LNCAP (cell line): ENCODE measurements around the gene AP1M1.

Experiments
- TF ChIP-seq, protein P1 (sequence below): fragments of 450-650 bp; IDR thresholded peaks from 2 replicates; pipeline ENCODE4 v1.5.1; 2017; ENCODE audit warnings: mild to moderate bottlenecking

The AP1M1 gene

DNA sequence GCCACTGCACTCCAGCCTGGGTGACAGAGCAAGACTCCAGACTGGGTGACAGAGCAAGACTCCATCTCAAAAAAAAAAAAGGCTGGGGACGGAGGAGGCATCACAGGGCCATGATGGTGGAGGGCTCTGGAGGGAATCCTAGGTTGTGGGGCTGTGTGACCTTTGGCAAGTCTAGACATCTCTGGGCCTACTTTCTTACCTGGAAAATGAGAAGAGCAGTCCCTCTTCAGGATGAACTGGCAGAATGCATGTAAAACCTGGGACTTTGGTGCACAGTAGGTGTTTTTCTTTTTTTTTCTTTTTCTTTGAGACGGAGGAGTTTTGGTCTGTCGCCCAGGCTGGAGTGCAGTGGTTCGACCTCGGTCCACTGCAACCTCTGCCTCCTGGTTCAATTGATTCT is 38.1 kb upstream of the AP1M1 start:
- TF ChIP-seq, protein P1, sequence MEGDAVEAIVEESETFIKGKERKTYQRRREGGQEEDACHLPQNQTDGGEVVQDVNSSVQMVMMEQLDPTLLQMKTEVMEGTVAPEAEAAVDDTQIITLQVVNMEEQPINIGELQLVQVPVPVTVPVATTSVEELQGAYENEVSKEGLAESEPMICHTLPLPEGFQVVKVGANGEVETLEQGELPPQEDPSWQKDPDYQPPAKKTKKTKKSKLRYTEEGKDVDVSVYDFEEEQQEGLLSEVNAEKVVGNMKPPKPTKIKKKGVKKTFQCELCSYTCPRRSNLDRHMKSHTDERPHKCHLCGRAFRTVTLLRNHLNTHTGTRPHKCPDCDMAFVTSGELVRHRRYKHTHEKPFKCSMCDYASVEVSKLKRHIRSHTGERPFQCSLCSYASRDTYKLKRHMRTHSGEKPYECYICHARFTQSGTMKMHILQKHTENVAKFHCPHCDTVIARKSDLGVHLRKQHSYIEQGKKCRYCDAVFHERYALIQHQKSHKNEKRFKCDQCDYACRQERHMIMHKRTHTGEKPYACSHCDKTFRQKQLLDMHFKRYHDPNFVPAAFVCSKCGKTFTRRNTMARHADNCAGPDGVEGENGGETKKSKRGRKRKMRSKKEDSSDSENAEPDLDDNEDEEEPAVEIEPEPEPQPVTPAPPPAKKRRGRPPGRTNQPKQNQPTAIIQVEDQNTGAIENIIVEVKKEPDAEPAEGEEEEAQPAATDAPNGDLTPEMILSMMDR, result no peak

DNA sequence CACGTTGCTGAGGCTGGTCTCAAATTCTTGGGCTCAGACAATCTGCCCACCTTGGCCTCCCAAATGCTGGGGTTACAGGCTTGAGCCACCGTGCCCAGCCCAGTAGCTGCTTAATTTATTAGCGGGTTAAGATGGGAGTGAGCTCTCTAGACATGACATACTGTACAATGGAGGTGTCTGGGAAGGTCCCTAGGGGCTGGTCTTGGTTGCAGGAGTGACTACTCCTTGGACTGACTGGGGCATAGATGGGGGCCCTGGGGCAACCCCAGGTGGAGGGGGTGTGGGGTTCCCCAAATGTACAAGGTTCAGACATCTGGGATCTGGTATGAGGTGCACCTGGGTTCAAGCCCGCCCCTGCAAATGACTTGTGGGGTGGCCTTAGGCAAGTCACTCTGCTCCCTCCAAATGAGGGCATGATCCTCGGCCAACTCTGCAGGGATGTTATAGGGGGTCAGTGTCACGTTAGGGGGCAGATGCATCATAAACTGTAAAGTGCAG is 37.2 kb upstream of the AP1M1 start:
- TF ChIP-seq, protein P1, result no peak

DNA sequence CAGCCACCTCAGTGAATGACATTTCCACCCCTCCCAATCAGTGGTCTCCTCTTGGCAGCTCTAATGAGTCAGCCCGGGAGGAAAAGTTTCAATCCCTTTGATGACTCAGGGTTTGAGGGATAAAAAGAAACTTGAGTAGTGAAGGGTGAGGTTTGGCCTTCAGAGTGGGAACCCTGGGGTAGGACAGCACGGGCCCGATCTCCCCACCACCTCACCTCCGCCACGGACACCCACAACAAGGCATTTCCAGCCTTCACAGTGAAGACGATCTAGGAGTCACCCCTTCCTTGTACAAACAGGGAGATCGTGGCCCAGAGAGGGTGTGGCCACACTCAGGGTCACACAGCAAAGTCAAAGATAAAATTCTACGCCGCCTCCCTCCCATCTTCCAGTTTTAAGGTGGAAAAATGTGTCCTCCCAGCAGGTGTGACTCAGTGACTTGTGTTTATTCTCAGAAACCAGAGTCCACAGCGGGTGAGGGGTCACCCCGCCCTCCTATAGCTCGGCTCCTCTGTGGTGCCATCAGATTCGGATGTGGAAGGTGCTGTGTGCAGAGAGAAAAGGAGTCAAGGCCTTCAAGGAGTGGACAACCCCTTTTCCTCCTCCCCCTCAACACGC is 36.7 kb upstream of the AP1M1 start:
- TF ChIP-seq, protein P1, result no peak

DNA sequence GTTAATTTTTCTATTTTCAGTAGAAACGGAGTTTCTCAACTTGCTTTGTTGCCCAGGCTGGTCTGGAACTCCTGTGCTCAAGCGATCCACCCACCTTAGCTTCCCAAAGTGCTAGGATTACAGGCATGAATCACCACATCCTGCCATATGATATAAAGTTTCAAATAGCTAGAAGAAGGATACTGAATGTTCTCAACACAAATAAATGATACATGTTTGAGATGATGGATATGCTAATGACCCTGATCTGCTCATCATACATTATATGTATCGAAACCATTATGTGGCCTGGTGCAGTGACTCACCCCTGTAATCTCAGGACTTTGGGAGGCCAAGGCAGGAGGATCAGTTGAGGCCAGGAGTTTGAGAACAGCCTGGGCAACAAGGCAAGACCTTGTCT is 35.9 kb upstream of the AP1M1 start:
- TF ChIP-seq, protein P1, result no peak

DNA sequence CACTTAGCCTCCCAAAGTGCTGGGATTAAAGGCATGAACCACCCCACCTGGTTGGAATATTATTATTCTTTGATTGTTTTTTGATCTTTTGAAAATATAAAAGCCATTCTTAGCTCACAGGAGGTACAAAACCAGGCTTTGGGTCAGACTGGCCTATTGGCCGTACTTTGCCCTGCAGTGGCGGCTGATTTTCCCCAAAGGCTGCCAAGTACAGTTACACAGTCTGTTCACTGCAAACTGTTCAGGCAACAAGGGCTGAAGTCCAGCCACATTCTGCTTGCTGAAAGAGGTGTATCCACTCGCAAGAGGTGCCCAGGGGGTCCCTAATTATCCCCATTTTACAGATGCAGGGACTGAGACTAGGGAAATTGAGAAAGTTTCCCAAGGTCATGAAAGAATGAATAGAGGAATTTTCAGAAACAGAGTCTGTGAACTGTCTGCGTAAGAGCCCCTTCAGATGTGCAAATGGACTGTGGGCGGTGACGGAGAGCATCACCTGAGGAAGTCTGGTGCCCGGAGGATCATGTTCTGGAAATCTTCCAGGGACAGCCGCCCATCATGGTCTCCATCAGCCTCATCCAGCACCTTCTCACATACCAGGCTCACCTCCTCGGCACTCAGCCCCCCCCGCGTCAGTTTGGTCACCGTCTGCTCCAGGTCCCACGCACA is 33.4 kb upstream of the AP1M1 start:
- TF ChIP-seq, protein P1, result no peak

DNA sequence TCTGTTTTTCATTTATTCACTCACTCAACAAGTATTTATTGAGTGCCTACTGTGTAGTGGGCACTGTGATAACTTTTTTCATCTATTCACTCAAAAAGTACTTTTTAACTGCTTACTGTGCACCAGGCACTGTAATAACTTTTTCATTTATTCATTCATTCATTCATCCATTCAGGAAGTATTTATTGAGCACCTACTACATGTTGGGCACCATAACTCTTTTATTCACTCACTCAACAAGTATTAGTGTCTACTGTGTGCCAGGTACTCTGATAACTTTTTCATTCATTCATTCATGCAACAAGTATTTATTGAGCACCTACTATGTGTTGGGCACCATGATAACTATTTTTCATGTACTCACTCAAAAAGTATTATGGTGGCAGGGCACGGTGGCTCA is 31.3 kb upstream of the AP1M1 start:
- TF ChIP-seq, protein P1, result no peak

DNA sequence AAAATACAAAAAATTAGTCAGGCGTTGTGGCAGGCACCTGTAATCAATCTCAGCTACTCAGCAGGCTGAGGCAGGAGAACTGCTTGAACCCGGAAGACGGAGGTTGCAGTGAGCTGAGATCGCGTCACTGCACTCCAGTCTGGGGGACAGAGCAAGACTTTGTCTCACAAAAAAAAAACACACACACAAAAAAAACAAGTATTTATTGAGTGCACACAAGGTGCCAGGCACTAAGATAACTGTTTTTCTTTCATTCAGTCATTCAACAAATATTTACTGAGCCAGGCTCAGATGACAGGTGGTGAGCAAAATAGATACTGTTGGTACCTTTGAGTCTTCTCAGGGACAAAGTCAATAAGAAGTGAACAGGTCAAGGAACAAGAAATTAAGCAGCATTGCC is 30.7 kb upstream of the AP1M1 start:
- TF ChIP-seq, protein P1, result no peak
